HT1080 (cell line): Measurements from ENCODE around the gene TRIM72. TPM values are rescaled to one million over a fixed set of nuclear protein-coding genes. Genes with fewer than 3 reads are reported as not detected.
A peak's percentile ranks its signal among the peaks of the same experiment; 100 is the strongest.
"Not testable (repeated sequence)": the region's sequence is repeated elsewhere in the genome, so short reads cannot be mapped to it uniquely, and the experiment has no call there.

Experiments used
- DNase-seq: peaks from one replicate; pipeline ENCODE4 v3.0.0-alpha.2; 2015; ENCODE audit warnings: low read depth
- total RNA-seq: library from RNA; depleted of rRNA; stranded (reverse); fragments of >200 nt; shearing (Covaris generic); gene quantifications from 2 replicates; pipeline ENCODE4 v1.2.3, GENCODE V29; 2014

The TRIM72 gene
- total RNA-seq, 1 experiment from 2014 or later: 0.06 TPM

DNA sequence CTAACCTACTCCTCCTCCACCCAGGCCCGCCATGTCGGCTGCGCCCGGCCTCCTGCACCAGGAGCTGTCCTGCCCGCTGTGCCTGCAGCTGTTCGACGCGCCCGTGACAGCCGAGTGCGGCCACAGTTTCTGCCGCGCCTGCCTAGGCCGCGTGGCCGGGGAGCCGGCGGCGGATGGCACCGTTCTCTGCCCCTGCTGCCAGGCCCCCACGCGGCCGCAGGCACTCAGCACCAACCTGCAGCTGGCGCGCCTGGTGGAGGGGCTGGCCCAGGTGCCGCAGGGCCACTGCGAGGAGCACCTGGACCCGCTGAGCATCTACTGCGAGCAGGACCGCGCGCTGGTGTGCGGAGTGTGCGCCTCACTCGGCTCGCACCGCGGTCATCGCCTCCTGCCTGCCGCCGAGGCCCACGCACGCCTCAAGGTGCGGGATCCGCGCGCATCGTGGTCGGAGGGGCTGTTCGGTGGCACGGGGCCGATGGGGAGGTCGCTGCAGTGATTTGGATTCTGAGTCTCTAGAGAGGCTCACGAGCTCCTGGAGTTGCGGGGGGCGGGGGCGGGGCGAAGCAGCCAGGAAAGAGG is 878 bp downstream of the TRIM72 start:
- no peak for DNase-seq

DNA sequence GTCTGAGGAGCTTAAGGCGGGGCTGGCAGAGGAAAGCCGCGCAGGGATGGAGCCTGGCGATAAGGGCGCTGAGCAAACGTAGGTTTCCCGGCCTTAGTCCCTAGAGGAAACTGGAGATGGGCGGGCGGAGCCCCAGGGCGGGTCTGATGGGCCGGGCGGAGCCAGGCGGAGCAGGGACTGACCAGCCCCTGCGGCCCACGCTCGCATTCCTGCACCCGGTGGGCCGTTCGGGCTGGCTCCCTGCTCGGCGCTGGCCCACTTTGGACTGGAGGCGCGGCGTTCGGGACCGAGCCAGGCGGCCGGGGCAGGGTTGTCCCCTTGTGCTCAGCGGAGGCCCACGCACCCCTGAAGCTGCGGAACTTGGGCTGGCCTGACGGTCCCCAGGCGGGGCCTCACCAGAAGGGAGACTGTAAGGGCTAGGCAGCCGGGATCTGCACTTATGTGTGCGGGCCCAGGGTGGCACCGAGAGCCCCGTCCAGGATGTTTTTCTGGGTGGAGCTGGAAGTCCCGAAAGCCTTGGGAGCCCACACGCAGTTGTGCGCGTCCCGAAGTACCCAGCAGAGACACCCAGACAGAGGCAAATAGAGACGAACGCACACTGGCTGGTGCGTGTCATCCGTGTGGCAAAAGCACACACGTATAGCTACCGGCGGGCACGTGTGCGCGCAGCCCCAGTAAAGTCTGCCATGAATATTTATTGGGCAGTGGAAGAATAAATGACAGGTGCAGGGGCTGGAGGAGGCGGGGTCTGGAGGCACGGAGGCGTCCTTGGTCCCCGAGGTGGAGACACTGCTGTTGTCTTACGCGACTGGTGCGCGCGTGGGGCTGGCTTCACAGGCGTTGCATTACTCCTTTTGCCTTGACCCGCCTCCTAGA is 1.6 kb downstream of the TRIM72 start:
- no peak for DNase-seq

DNA sequence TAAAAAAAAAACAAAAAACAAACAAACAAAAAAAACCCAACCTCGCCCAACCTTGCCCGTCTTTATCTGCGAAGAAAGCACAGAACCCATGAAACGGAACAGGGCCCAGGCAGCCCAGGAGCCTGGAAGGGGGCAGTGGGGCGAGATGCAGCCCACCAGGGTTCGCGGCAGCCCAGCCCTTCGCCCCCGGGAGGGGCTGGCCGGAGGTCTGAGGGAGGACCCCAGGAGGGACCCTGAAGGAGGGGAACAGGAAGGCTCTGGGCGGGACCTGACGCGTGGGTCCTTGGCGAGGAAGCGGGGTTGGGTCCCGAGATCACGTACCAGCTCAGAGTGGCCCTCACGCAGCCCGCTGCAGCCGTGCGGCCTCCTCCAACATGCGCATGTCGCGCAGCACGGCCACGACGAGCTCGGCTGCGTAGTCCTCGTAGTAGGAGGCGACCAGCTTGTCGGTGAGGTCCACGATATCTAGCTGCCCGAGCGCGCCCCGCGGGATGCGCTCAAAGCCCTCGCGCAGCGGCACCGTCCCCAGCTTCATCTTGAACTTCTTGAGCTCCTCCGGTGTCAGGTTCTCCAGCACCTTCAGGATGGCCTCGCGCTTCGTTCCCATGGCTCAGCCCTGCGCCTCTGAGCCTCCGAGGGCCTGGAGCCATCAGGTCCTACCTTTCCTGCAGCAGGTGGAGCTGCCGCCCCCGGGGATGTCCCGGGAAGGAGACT is 2.7 kb downstream of the TRIM72 start, which contains the start of gene PYDC1:
Gene PYDC1, minus strand, starts transcription at position 714 of the 714 bp plus-strand sequence. Its CDS starts 107 bp downstream, at position 607.
- DNase-seq: no peak

DNA sequence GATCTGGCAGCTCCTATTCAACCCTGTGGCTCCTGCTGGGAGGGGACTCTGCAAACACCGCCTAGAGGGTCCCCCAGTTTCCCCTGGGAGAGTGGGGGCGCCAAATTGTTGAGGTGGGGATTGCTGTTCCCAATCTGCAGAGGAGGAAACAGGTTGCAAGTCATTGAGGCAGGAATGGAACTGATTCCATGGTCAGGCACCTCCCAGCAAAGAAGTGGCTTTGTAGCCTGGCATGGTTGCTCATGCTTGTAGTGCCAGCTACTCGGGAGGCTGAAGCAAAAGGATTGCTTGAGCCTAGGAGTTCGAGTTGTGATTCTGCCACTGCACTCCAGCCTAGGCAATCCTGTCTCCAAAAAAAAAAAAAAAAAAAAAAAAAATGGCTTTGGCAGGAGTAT is 3.2 kb downstream of the TRIM72 start:
- DNase-seq: no peak

DNA sequence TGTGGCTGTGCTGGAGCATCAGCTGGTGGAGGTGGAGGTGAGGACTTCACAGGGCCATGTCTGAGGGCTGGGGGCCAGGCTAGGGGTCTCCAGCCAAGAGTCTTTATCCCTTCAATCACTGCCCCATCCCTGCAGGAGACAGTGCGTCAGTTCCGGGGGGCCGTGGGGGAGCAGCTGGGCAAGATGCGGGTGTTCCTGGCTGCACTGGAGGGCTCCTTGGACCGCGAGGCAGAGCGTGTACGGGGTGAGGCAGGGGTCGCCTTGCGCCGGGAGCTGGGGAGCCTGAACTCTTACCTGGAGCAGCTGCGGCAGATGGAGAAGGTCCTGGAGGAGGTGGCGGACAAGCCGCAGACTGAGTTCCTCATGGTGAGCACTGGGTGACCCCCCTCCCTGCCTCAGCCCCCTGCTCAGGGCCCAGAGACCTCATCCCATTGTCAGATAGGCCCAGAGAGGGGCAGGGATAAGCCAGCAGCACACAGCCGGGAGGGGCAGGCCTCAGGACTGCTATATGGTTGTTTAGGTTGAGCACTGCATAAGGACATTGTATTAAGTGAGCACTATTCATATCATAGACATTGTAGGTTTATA is 5.3 kb downstream of the TRIM72 start:
- DNase-seq: no peak

DNA sequence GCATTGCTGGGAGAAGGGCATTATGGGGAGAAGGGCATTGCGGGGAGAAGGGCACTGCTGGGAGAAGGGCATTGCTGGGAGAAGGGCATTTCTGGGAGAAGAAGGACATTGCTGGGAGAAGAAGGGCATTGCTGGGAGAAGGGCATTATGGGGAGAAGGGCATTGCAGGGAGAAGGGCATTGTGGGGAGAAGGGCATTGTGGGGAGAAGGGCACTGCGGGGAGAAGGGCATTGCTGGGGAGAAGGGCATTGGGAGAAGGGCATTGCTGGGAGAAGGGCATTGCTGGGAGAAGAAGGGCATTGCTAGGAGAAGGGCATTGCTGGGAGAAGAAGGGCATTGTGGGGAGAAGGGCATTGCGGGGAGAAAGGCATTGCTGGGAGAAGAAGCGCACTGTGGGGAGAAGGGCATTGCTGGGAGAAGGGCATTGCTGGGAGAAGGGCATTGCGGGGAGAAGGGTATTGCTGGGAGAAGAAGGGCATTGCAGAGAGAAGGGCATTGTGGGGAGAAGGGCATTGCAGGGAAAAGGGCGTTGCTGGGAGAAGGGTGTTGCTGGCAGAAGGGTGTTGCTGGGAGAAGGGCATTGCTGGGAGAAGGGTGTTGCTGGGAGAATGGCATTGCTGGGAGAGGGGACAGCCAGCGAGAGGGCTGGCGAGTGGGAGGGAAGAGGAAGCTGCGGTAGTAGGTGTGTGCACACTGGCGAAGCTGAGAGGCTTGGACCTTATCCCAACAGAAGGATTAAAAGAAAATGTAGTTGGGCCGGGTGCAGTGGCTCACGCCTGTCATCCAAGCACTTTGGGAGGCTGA is 7.6 kb downstream of the TRIM72 start:
- DNase-seq: peak; percentile 45

DNA sequence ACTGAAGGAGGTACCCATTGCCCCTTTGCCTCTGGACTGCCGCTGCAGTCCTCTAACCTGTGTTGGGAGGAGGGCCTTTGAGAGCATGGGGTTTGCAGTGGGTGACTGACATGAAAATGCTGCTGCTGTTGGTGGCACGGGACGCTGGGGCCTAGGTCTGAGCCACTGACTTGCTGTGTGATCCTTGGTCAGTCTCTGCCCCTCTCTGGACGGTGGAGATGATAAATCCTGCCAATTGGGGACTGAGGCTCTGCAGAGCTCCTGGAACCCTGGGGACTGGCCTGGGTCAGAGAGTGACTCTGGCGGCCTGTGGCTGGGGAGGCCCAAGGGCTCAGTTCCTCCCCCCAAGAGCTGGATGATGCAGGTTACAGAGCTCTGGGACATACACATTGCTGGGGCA is 9.1 kb downstream of the TRIM72 start:
- DNase-seq: no peak

DNA sequence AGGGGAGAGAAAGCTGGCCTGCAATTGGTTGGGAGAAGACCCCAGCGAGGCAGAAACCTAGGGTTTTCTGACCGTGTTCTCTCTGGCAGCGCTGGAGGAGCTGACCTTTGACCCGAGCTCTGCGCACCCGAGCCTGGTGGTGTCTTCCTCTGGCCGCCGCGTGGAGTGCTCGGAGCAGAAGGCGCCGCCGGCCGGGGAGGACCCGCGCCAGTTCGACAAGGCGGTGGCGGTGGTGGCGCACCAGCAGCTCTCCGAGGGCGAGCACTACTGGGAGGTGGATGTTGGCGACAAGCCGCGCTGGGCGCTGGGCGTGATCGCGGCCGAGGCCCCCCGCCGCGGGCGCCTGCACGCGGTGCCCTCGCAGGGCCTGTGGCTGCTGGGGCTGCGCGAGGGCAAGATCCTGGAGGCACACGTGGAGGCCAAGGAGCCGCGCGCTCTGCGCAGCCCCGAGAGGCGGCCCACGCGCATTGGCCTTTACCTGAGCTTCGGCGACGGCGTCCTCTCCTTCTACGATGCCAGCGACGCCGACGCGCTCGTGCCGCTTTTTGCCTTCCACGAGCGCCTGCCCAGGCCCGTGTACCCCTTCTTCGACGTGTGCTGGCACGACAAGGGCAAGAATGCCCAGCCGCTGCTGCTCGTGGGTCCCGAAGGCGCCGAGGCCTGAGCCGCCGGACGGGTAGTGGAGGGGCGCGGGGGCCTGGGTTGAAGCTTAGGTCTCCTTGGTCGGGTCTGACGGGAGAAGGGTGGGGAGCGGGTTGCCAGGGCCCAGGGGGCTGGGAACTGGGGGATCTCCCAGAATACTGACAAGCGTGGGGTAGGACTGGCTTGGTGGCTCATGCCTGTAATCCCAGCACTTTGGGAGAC is 10.4 kb downstream of the TRIM72 start:
- no peak for DNase-seq

DNA sequence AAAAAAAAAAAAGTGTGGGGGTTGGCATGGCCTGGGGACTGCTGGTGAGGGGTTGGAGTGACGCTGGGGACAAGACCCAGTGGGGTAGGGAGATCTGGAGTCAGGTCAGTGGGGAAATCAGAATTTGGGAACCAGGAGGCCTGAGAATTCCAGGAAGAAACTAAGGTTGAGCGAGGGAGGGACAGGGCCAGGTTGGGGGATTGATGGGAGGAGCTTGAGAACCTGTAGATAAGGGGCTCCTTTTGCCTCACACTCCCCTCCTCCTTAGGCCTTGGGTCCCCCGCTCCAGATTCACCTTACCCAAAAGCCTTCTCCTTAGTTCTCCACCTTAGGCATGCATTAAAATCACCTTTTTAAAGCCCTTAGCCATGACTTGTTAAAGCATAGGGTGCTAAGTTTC is 11.3 kb downstream of the TRIM72 start:
- no peak for DNase-seq

DNA sequence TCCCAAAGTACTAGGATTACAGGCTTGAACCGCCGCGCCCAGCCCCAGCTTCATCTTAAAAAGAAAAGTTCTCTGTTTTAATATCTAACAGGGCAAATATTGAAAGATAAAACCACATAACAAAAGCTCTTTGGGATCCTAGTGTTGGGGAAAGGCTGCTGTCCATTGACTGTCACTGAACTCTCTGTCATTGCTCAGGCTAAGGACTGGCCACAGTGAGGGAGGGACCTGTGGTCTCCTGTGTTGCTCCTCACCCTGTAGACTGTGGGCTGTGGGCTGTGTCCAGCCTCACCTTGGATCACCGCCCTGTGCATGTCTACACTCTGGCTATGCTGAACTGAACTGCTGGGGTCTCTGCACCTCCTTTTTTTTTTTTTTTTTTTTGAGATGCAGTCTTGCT is 14.3 kb downstream of the TRIM72 start:
- DNase-seq: no peak

DNA sequence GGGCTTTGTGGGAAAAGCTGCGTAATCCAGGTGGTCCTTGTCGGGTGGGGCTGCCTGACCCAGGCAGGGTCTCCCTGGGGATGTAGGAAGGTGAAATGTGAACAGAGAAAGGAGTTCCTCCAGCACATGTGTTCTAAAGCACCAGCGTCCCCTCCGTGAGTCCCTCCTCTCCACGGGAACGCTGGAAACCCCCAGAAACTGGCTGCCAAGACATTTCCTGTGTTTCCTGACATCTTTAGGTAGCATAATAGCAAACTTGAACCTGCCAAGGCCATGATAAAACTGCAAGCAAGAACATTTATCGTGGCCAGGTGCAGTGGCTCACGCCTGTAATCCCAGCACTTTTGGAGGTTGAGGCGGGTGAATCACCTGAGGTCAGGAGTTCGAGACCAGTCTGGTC is 15.6 kb downstream of the TRIM72 start:
- no peak for DNase-seq

DNA sequence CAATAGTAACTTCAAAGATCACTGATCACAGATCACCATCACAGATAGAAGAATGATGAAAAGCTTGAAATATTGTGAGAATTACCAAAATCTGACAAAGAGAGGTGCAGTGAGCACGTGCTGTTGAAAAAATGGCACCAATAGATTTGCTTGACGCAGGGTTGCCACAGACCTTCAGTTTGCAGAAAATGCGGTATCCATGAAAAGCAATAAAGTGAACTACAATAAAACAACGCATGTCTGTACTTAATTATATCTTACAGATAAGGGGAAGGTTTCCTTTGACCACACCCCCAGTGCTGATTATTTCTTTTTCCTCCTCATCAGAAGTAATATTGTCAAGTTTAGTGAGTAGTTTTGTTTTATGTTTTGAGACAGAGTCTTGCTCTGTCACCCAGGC is 24.1 kb downstream of the TRIM72 start:
- DNase-seq: no peak

DNA sequence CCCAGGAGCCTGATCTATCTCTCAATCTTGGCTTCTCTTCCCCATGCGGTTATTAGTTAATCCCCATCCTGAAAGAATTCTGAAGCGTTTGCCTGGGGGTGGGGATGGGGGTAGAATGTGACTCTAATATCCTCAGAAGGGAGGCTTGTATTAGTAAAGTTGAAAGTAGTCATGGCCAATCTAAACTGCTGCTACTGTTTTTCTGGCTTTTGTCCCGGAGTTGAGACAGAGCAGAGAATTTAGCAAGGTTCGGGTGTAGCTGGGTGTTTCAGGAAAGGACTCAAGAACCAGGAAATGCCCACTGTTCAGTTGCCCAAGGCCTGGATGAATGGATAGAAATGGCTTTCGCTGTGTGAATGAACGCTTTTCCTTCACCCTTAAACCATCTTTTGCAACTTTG is 28.3 kb downstream of the TRIM72 start:
- DNase-seq: no peak

DNA sequence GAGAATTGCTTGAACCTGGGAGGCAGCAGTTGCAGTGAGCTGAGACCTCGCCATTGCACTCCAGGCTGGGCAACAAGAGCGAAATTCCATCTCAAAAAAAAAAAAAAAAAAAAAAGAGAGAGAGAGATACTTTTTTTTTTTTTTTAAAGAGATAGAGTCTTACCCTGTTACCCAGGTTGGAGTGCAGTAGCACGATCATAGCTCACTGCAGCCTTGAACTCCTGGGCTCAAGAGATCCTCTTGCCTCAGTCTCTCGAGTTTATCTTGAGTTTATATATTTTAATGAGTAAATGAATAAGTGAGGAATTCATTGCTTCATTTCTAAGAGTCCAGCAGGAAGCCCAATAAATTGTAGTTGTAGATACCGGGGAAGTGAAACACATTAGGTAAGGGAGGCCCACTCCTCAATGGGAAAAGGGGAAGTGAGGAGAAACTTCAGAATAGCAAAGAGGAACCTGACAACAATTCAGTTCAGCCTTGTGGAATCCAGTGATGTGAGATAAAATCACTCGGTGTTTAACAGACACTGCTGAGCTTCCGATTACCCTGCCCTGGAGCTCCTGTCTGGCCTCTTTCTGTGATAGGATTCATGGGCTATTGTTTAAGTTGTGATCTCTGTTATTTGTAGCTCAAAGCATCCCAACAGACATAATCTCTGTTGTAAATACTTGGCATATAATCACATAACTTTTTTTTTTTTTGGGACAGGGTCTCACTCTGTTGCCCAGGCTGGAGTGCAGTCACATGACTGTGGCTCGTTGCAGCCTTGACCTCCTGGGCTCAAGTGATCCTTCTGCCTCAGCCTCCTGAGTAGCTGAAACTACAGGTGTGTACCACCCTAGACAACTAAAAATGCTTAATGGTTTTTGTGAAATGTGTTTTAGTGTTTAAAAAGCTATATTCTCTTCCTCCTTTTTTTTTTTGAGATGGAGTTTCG is 30.1 kb downstream of the TRIM72 start:
- DNase-seq: no peak

DNA sequence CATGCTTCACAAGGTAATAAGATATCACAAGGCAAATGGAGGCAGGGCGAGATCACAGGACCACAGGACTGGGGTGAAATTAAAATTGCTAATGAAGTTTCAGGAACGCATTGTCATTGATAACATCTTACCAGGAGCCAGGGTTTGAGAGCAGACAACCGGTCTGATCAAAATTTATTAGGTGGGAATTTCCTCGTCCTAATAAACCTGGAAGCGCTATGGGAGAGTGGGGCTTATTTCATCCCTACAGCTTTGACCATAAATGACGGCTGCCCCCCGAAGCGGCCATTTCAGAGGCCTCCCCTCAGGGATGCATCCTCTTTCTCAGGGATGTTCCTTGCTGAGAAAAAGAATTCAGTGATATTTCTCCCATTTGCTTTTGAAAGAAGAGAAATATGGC is 31.7 kb downstream of the TRIM72 start:
- not testable (repeated sequence) for DNase-seq

DNA sequence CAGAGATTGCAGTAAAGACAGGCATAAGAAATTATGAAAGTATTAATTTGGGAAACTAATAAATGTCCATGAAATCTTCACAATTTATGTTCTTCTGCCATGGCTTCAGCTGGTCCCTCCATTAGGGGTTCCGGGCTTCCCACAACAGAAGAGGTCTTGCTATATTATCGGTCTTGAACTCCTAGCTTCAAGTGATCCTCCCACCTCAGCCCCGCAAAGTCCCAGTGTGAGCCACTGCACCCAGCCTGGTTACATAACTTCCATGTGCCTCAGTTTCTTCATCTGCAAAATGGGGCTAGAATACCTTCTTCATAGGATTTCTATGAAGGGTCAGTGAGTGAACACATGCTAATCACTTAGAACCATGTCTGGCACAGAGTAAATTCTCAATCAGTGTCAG is 32.4 kb downstream of the TRIM72 start:
- DNase-seq: no peak

DNA sequence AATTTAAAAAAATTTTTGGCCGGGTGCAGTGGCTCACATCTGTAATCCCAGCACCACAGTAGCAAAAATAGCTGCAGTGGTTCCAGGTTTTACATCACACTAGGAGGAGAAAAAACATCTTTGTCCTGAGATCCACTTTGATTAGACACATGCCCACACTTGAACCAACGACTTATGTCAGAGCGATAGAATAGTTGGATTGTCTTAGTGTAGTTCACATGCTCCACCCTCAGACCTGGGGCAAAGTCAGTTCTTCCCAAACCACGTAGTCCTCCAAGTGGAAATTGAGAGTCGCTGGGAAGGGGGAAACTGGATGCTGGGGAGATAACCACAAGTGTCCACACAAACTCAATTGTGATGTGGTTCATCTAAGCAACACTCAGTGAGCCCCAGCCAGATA is 34.4 kb downstream of the TRIM72 start:
- DNase-seq: no peak

DNA sequence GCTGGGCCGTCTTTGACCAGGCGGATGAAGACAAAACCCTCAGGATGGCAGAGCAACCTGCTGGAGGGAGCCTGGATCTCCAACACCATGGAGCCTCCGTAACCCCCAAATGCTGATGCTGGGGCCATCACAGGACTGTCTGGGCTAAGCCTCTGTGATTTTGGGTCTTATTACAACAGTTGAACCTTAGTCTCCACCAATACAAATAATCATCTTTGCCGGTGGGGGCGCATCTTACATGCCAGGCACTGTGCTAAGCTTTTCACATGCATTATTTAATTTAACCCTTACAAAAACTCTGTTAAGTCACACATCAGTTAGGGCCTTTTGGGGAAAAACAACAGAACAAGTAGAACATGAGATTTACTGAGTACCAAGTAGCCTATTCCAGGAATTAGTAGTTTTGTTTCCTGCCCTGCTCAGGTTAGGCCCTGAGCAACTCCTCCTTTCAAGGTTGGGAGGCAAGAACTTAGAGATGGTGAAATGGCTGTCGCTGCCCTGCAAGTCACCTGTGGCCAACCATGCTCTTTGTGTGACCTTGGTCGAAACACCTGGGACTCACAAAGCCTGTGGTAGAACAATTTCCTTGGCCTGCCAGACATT is 37.0 kb downstream of the TRIM72 start:
- no peak for DNase-seq

DNA sequence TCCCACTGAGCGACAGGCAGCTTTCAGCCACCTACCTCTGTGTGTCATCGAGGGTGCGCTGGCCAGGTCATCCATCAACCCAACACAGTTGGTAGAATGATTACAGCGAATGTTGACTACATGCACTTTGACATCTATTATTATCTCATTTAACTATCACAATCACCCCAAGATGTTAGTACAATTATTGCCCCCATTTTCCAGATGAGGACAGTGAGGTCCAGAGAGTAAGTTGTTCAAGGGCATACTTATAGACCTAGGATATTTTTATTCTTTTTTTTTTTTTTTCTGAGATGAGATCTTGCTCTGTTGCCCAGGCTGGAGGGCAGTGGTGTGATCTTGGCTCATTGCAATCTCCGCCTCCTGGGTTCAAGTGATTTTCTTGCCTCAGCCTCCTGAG is 37.5 kb downstream of the TRIM72 start:
- no peak for DNase-seq
